Thyroid gland (tissue), 4 donors: ENCODE data around the gene SCN2A.

ENCODE experiments used
- POLR2A ChIP-seq, 2 donors: fragments of 450-650 bp; IDR thresholded peaks; one replicate each; pipeline ENCODE4 v1.6.1; 2017; ENCODE audit warnings: antibody characterized with exemption in 2 of 2, mild to moderate bottlenecking in 2 of 2, moderate library complexity in 1 of 2
- TF ChIP-seq, protein P1 (sequence below), 6 experiments: fragments of 200-600 bp in 3 of 6; fragments of 450-650 bp in 3 of 6; sonication (generic) in 3 of 6; IDR thresholded peaks; one replicate each; pipeline ENCODE4 v1.5.1; 2016 to 2019; ENCODE audit warnings: antibody characterized with exemption in 6 of 6, mild to moderate bottlenecking in 2 of 6, inconsistent platforms in 1 of 6, moderate library complexity in 1 of 6

- TF ChIP-seq, protein P1, sequence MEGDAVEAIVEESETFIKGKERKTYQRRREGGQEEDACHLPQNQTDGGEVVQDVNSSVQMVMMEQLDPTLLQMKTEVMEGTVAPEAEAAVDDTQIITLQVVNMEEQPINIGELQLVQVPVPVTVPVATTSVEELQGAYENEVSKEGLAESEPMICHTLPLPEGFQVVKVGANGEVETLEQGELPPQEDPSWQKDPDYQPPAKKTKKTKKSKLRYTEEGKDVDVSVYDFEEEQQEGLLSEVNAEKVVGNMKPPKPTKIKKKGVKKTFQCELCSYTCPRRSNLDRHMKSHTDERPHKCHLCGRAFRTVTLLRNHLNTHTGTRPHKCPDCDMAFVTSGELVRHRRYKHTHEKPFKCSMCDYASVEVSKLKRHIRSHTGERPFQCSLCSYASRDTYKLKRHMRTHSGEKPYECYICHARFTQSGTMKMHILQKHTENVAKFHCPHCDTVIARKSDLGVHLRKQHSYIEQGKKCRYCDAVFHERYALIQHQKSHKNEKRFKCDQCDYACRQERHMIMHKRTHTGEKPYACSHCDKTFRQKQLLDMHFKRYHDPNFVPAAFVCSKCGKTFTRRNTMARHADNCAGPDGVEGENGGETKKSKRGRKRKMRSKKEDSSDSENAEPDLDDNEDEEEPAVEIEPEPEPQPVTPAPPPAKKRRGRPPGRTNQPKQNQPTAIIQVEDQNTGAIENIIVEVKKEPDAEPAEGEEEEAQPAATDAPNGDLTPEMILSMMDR (IDR thresholded peaks at IDR 0.05) = no peak
- TF ChIP-seq POLR2A (IDR thresholded peaks at IDR 0.05) = no peak
These were observed 55.7 kb downstream of the SCN2A start for GRCh38 chr2:165294912-165295311.
